ENCODE measurements around the gene EXOC1.

Gene EXOC1

DNA sequence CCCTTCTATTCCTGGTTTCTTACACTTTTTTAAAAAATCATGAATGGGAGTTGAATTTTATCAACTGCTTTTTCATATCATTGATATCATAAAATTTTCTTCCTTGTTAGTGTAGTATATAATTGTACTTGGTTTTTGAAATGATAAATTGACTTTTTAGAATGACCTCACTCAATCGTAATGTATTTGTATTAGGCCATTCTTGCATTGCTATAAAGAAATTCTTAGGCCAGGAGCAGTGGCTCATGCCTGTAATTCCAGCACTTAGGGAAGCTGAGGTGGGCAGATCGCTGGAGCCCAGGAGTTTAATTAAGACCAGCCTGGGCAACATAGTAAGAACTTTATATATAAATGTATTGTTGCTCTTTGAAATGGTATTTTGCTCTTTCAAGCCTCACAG lies 6.3 kb downstream of the EXOC1 start:
- DNase-seq = no peak

- DNase-seq = no peak
Measured at GRCh38 chr4:55864577-55865223, 11.3 kb downstream of the EXOC1 start.

DNA sequence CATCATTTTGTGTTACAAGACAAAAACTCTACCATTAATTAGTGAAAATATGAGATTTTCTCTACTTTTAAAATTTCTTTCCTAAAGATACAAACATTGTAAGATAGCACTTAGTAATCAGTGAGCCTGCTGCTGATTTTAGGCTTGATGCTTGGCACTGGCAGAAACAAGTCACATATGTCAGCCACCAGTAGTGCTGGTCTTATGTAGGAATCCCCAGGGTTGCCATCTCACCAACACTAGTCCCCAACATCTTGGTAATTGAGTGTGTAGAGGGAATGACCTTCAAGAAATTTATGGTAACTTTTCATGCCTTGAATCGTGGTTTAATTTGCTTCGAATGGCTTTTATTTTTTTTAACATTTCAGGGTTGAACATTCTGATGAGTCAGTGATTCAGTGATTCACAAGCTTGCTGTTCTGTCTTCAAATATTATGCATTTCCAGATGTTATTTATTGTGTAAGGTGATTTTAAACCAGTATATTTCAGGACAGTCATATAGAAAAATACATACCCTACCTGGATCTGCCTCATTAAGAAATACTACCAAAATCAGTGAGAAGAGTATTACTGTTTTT lies 11.9 kb downstream of the EXOC1 start:
- DNase-seq = no peak

GRCh38 chr4:55866290-55866907 lies 13.0 kb downstream of the EXOC1 start:
- DNase-seq = no peak

- peak; percentile 35 for DNase-seq
Measured at GRCh38 chr4:55866973-55867574, 13.6 kb downstream of the EXOC1 start.

GRCh38 chr4:55868581-55869090 lies 15.2 kb downstream of the EXOC1 start:
- DNase-seq = no peak

GRCh38 chr4:55871299-55871800 lies 17.9 kb downstream of the EXOC1 start:
- DNase-seq = no peak

GRCh38 chr4:55874831-55875230 lies 21.4 kb downstream of the EXOC1 start:
- DNase-seq = no peak

DNA sequence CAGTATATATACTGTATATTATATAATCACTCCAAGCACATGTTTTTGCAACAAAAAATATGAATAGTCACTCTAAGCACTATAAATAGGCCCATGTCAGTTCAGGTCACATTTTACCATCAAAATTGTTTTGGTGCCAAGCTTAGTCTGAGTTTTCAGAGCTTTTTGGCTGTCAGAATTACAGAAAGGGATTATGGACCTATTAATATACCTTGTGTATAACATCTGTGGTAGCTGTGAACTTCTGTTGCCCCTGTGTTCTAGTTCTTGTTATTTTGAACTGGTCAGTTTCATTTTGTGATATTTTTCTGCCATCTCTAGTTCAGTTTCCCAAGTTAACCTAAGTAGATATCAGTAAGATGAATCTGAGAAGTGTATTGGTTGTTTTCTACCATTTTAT lies 22.9 kb downstream of the EXOC1 start:
- no peak for DNase-seq

- DNase-seq = no peak
Measured at GRCh38 chr4:55879224-55879623, 25.8 kb downstream of the EXOC1 start.

GRCh38 chr4:55880652-55881280 lies 27.3 kb downstream of the EXOC1 start:
- DNase-seq = no peak

- no peak for DNase-seq
Measured at GRCh38 chr4:55884093-55884850, 30.8 kb downstream of the EXOC1 start.

- DNase-seq = no peak
Measured at GRCh38 chr4:55884851-55885219, 31.4 kb downstream of the EXOC1 start.

DNA sequence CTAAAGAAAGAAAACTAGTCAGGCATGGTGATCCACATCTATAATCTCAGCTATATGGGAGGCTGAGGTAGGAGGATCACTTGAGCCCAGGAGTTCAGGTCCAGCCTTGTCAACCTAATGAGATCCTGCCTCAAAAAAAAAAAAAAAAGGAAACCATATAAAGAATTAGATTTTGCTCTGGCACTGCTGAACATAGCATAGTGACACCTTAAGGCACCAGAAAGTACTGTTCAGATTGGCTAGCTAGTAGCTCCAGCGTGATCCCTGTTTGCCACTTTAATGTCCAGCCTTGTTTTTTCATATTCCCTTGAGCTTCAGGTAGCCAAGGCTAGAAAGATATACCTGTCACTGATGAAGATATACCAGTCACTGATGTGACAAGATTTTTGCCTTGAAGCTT lies 34.1 kb downstream of the EXOC1 start:
- DNase-seq = no peak

- DNase-seq = no peak
Measured at GRCh38 chr4:55892156-55892555, 38.7 kb downstream of the EXOC1 start.

DNA sequence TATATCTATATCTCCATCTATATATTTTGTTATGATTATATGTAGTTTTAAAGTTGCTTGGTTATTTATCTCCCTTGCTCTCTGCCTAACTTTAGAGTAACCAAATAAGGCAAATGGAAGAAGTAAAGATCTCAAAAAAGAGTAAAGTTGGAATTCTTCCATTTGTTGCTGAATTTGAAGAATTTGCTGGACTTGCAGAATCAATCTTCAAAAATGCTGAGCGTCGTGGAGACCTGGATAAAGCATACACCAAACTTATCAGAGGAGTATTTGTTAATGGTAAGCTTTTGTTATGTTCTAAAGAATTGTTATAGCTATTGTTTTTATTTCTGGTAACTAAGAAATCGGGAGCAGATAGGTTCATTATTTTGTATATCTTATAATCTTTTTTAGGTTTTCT lies 43.2 kb downstream of the EXOC1 start:
- no peak for DNase-seq

DNA sequence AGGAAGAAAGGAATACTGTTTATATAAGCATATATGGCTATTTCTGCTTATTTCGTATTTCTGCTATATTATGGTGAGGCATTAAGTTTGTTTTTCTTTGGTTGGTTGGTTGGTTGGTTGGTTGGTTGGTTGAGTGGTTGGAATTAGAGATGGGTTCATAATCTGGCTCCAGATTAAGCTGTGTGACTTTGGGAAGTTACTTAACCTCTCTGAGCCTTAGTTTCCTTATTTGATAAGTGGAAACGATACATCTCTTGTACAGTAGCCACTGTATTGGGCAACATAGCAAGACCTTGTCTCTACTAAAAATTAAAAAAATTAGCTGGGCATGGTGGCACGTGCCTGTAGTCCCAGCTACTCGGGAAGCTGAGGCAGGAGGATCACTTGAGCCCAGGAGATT lies 49.2 kb downstream of the EXOC1 start:
- no peak for DNase-seq

- DNase-seq = no peak
Measured at GRCh38 chr4:55903577-55903976, 50.1 kb downstream of the EXOC1 start.

- no peak for DNase-seq
Measured at GRCh38 chr4:55904576-55904975, 51.1 kb downstream of the EXOC1 start.

- DNase-seq = no peak
Measured at GRCh38 chr4:55906323-55906722, 52.9 kb downstream of the EXOC1 start.

DNA sequence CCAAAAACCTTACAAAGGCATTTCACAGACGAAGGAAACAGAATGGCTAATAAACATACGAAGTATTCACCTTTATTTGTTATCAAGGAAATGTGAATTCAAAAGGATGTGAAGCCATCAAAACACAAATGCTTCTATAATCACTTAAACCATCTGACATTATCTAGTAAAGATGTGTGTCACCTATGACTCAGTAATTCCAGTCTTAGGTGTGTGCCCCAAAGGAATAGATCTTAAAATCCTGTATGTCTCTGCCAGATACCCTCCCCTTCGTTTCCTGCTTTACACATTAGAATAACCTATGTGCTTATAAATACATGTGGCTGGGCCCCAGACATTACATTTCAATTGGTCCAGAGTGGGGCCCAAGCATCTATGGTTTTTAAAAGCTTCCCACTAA lies 53.5 kb downstream of the EXOC1 start:
- DNase-seq = peak; percentile 5

GRCh38 chr4:55907469-55907868 lies 54.0 kb downstream of the EXOC1 start:
- DNase-seq = no peak

GRCh38 chr4:55910140-55910539 lies 56.7 kb downstream of the EXOC1 start:
- no peak for DNase-seq

All from CD4-positive, alpha-beta T cell treated with Interleukin-6 for 4 hours (primary cell).